ENCODE data around the gene CNOT4. TPM values are rescaled to one million over a fixed set of nuclear protein-coding genes. Genes with fewer than 3 reads are reported as not detected.

Gene CNOT4
- total RNA-seq, 1 experiment from 2014 or later: 16.6 TPM

DNA sequence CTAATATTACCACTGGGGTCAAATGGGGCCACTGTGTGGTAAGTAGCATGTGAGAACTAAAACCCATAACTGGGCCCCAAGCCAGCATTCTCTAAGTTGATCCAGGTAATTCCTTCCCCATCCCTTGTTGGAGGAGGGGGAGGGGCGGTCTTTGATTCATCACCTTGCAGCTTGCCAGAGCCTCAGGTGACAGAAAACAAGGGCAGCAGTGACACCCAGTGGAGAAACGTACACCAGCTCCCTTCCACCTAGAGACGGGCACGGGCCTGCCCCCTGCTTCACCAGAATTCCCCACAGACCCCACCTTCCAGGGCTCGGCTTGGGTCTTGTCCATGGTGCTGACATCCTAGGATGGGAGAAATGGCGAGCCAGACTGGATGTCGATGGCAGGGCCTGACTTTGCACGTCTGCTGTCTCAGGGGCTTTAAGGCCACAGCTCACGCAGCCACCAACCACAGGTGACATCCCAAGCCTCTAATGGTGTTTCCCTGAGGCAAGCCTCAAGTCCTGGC lies 174.2 kb downstream of the CNOT4 start:
- Histone ChIP-seq H3K4me2 (ENCODE audit: low read length) (no peak overlapping the region), H3K79me2 (ENCODE audit: insufficient read depth, low read length) (no peaks in the 10 kb centered on the region)
- CTCF ChIA-PET: interaction anchor here (0.8 to 3.2 kb wide), 8 partner anchors 9 to 703 kb away, joined by 3 to 77 read pairs (median 4); no protein-coding TSS in a partner anchor
- TF ChIP-seq CBX3 (IDR thresholded peaks at IDR 0.05; ENCODE audit: low read depth) (no peak), RAD21 (IDR thresholded peaks at IDR 0.05; ENCODE audit: low read depth) (peak; percentile 91), SIN3A (IDR thresholded peaks at IDR 0.05; ENCODE audit: low read depth) (no peak), SP1 (IDR thresholded peaks at IDR 0.05; ENCODE audit: low read depth) (no peak), CEBPB (IDR thresholded peaks at IDR 0.05; ENCODE audit: low read depth) (no peak), ZFX (IDR thresholded peaks at IDR 0.05) (no peak), TCF7L2 (IDR thresholded peaks at IDR 0.05; ENCODE audit: borderline replicate concordance, extremely low read depth, insufficient read depth, insufficient read length) (no peak), ZNF274 (IDR thresholded peaks at IDR 0.05; ENCODE audit: low read depth, low read length) (no peak), EZH2 (IDR thresholded peaks at IDR 0.05) (no peak), POLR2A (IDR thresholded peaks at IDR 0.05; ENCODE audit: borderline replicate concordance, extremely low read depth, insufficient read depth, insufficient read length) (no peak), EZH2phosphoT487 (IDR thresholded peaks at IDR 0.05; ENCODE audit: borderline replicate concordance) (no peak), SRF (IDR thresholded peaks at IDR 0.05; ENCODE audit: low read depth) (no peak), YY1 (IDR thresholded peaks at IDR 0.05; ENCODE audit: extremely low read depth, insufficient replicate concordance, low read depth, low read length) (no peak), EGR1 (IDR thresholded peaks at IDR 0.05; ENCODE audit: low read depth) (no peak), ELF1 (IDR thresholded peaks at IDR 0.05; ENCODE audit: borderline replicate concordance, low read depth) (no peak), JUND (IDR thresholded peaks at IDR 0.05) (no peak), POLR2AphosphoS5 (IDR thresholded peaks at IDR 0.05; ENCODE audit: low read depth, low read length) (no peak)
- TF ChIP-seq, protein P1, sequence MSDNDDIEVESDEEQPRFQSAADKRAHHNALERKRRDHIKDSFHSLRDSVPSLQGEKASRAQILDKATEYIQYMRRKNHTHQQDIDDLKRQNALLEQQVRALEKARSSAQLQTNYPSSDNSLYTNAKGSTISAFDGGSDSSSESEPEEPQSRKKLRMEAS (IDR thresholded peaks at IDR 0.05): no peak
- TF ChIP-seq, protein P2, sequence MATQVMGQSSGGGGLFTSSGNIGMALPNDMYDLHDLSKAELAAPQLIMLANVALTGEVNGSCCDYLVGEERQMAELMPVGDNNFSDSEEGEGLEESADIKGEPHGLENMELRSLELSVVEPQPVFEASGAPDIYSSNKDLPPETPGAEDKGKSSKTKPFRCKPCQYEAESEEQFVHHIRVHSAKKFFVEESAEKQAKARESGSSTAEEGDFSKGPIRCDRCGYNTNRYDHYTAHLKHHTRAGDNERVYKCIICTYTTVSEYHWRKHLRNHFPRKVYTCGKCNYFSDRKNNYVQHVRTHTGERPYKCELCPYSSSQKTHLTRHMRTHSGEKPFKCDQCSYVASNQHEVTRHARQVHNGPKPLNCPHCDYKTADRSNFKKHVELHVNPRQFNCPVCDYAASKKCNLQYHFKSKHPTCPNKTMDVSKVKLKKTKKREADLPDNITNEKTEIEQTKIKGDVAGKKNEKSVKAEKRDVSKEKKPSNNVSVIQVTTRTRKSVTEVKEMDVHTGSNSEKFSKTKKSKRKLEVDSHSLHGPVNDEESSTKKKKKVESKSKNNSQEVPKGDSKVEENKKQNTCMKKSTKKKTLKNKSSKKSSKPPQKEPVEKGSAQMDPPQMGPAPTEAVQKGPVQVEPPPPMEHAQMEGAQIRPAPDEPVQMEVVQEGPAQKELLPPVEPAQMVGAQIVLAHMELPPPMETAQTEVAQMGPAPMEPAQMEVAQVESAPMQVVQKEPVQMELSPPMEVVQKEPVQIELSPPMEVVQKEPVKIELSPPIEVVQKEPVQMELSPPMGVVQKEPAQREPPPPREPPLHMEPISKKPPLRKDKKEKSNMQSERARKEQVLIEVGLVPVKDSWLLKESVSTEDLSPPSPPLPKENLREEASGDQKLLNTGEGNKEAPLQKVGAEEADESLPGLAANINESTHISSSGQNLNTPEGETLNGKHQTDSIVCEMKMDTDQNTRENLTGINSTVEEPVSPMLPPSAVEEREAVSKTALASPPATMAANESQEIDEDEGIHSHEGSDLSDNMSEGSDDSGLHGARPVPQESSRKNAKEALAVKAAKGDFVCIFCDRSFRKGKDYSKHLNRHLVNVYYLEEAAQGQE (IDR thresholded peaks at IDR 0.05; ENCODE audit: low read depth): peak; percentile 93
- TF ChIP-seq, protein P3, sequence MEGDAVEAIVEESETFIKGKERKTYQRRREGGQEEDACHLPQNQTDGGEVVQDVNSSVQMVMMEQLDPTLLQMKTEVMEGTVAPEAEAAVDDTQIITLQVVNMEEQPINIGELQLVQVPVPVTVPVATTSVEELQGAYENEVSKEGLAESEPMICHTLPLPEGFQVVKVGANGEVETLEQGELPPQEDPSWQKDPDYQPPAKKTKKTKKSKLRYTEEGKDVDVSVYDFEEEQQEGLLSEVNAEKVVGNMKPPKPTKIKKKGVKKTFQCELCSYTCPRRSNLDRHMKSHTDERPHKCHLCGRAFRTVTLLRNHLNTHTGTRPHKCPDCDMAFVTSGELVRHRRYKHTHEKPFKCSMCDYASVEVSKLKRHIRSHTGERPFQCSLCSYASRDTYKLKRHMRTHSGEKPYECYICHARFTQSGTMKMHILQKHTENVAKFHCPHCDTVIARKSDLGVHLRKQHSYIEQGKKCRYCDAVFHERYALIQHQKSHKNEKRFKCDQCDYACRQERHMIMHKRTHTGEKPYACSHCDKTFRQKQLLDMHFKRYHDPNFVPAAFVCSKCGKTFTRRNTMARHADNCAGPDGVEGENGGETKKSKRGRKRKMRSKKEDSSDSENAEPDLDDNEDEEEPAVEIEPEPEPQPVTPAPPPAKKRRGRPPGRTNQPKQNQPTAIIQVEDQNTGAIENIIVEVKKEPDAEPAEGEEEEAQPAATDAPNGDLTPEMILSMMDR (IDR thresholded peaks at IDR 0.05 in 2 of 3, conservative IDR thresholded peaks at IDR 0.05 in 1 of 3; ENCODE audit: borderline replicate concordance in 1 of 3, insufficient read depth in 1 of 3, low read depth in 2 of 3, low read length in 2 of 3): peak; percentile 65 to 96 (median 71)
- TF ChIP-seq, protein P4, sequence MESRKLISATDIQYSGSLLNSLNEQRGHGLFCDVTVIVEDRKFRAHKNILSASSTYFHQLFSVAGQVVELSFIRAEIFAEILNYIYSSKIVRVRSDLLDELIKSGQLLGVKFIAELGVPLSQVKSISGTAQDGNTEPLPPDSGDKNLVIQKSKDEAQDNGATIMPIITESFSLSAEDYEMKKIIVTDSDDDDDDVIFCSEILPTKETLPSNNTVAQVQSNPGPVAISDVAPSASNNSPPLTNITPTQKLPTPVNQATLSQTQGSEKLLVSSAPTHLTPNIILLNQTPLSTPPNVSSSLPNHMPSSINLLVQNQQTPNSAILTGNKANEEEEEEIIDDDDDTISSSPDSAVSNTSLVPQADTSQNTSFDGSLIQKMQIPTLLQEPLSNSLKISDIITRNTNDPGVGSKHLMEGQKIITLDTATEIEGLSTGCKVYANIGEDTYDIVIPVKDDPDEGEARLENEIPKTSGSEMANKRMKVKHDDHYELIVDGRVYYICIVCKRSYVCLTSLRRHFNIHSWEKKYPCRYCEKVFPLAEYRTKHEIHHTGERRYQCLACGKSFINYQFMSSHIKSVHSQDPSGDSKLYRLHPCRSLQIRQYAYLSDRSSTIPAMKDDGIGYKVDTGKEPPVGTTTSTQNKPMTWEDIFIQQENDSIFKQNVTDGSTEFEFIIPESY (IDR thresholded peaks at IDR 0.05; ENCODE audit: extremely low read depth, insufficient replicate concordance, low read length): no peak

More for the DNA sequence above, 174.2 kb downstream of the CNOT4 start:
- no peaks in the 10 kb centered on the region for H3K36me3 ChIP-seq (ENCODE audit: control insufficient read depth in 1 of 2, insufficient read depth in 2 of 2, low read length in 2 of 2)
- no peaks in the 10 kb centered on the region for H3K27me3 ChIP-seq (ENCODE audit: insufficient read depth, low read length)
- no peaks in the 10 kb centered on the region for H3K4me1 ChIP-seq (ENCODE audit: control insufficient read depth in 1 of 2, insufficient read depth in 2 of 2, low read length in 2 of 2)
- RAD21 ChIA-PET (ENCODE audit: low non-redundant PET in 1 of 2, low total read pairs in 2 of 2, uncharacterized antibody in 2 of 2, unreplicated experiment in 2 of 2): interaction anchor here (0.8 to 1.6 kb wide), 3 partner anchors 55 to 61 kb away, joined by 4 to 14 read pairs (median 7); no protein-coding TSS in a partner anchor
- POLR2A ChIA-PET: no interaction called here
- no peak overlapping the region for H2AFZ ChIP-seq (ENCODE audit: low read depth, low read length, poor library complexity, severe bottlenecking)
- no TSS peak for BruUV-seq (replicated peaks)
- intact Hi-C loops (cut with micrococcal nuclease): loop anchor here (1.0 to 10.0 kb wide), 3 partner anchors 53 to 641 kb away; no protein-coding TSS in a partner anchor
- H3K9me3 ChIP-seq (ENCODE audit: control insufficient read depth in 1 of 2, insufficient read depth in 1 of 2, low read depth in 1 of 2, low read length in 2 of 2): no peaks in the 10 kb centered on the region
- DNase-seq (ENCODE audit: low read depth, low spot score) (peak; percentile 66), ATAC-seq (peak; percentile 99)
- no peak overlapping the region for H3K9ac ChIP-seq (ENCODE audit: low read length)
- no peak overlapping the region for H3K27ac ChIP-seq (ENCODE audit: low read depth, low read length)
- H4K20me1 ChIP-seq (ENCODE audit: insufficient read depth): no peaks in the 10 kb centered on the region
- H3K9me2 ChIP-seq (ENCODE audit: insufficient read depth): no peaks in the 10 kb centered on the region
- no peak overlapping the region for H3K4me3 ChIP-seq (replicated peaks in 1 of 2; ENCODE audit: low read depth in 1 of 2, low read length in 2 of 2)
